Activated CD8-positive, alpha-beta memory T cell treated with anti-CD3 and anti-CD28 coated beads for 48 hours (primary cell): Measurements from ENCODE around the gene SPAG4.

Experiments
- DNase-seq, 3 experiments: peaks; one replicate each; pipeline ENCODE4 v3.0.0-alpha.2; 2020; ENCODE audit warnings: low read depth in 2 of 3, low spot score in 2 of 3

The SPAG4 gene

DNA sequence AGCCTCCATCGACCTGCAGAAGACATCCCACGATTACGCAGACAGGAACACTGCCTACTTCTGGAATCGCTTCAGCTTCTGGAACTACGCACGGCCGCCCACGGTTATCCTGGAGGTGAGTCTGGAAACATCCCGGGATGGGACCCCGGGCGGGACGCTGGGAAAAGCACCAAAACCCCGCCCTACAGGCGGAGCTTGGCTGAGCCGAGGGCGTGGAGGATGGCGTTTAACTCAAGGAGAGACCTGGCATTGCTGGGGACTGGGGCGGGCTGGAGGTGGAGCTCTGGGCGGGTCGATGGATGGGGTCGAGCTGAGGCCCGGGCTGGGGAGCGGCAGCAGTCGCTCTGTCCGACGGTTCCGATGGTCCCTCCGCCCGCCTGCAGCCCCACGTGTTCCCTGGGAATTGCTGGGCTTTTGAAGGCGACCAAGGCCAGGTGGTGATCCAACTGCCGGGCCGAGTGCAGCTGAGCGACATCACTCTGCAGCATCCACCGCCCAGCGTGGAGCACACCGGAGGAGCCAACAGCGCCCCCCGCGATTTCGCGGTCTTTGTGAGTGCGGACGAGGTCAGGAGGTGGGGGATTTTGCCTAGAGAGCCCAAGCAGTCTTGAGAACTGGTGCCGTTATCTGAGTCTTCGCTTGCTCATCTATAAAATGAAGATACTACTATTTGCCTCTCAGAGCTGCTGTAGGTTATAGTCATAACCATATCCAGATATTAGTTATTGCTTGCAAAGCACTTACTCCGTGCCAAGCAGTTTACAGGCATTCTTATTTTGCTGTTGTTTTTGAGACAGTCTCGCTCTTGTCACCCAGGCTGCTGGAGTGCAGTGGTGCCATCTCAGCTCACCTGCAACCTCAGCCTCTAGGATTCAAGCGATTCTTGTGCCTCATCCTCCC lies 3.8 kb downstream of the SPAG4 start:
- peak in 2 of 3 experiments; percentile 61 to 69 for DNase-seq

DNA sequence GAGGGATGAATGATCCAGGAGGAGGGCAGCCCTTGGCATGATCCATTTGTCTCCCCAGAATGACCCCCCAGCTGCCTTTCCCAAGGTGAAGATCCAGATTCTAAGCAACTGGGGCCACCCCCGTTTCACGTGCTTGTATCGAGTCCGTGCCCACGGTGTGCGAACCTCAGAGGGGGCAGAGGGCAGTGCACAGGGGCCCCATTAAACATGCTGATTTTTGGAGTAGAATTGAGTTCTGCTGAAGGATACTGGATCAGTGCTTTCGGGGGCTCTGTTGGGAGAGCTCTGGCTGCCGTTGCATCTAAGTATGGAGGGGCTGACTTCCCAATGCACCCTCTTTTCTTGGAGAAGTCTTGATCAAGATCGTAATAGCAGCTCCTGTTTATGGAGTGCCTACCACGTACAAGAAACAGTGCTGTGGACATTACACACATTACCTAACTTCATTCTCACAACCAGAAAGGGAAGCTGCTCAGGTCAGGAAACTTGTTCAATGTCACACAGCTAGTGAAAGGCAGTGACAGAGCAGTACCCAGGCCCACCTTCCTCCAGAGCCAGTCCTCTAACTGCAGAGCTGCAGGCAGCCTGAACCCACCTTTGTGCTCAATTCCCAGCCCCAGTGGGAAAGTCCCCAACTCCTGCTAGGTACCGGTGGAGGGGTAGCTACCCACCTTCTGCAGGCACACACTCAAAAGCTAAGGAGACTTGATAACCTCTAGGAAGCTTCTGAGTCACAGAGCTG lies 5.4 kb downstream of the SPAG4 start:
- no peak for DNase-seq

DNA sequence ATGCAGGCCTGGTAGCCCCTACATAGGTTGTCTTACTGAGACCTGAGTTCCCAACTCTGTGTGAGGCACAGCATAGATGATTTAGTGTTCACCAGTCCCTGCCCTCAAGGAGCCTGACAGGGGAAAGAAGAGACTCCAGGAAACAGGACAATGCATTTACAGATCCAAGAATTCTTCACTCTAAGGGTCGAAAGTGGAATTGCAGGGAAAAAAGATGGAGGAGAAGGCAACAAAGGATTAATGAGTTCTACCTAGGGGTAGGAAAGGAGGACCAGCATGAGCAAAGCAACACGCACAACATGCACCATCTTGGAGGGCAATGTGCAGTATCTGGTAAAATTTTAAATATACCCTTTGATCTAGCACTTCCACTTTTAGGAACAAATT lies 5.9 kb downstream of the SPAG4 start:
- no peak for DNase-seq

DNA sequence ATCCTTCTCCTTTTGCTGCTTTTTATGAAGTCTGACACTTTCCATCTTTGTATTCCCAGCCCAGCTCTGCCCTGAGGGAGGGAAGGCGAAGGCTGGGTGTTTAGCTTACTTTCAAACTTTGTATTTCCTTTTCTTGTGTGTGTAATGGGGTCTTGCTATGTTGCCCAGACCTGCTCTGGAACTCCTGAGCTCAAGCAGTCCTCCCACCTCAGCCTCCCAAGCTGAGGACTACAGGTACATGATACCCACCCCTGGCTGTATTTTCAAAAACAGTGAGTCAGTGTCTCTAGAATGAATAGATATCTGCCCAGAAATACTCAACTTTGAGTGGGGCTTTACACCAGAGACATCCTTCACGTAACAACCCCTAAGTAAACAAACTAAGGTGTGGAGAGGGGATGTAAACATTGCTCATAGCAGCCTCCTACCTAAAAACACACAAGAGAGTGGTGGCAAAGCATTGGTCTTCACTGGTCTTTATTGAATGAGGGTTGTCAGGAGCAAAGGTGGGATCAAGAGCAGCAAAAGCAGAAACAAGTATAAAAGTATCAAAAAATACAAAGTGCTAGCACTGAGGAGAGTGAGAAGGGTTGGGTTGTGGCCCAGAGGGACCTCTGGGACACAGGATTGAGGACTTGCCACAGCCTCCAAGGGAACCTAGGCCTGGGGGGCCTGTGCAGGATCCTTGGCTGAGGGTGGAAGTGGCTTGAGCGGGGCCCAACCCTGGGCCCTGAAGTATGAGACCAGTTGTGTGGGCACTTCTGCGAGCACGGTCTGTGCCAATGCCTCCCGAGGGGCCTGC lies 10.2 kb downstream of the SPAG4 start:
- DNase-seq = no peak

DNA sequence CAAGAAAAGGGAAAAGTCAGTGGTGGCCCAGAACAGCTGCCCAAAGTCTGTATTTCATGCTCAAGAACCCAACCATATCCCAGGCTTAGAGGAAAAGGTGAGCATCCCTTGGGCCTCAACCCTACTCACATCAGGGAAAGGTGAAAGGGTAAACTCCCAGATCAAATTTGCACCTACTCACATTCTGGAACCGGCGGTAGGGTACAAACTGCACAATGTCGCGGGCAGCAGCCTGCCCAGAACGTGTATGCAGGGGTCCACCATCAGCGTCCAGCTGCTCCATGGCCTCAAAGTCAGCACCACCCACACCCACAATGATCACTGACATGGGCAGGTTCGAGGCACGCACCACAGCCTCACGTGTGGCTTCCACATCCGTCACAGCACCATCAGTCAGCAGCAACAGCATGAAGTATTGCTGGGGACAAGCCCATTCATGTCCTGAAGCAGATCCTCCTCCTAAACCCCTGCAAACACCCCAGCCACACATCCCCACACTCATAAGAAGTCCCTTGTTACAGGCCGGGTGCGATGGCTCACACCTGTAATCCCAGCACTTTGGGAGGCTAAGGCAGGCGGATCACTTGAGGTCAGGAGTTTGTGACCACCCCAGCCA lies 10.9 kb downstream of the SPAG4 start:
- no peak for DNase-seq

DNA sequence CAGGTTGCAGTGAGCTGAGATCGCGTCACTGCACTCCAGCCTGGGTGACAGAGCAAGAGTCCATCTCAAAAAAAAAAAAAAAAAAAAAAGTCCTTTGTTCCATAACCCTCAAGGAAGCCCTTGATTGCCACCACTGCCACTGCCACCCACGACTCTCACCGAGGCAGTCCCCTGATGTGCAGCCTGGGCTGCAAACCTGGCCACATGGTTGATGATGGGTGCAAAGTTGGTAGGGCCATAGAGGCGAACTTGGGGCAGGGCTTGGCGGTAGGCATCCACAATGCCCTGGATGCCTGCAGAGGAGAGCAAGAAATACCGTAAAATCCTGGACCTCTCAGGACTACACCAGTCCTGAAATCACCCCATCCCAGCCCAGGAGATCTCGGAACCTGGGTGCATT lies 11.5 kb downstream of the SPAG4 start:
- no peak for DNase-seq

DNA sequence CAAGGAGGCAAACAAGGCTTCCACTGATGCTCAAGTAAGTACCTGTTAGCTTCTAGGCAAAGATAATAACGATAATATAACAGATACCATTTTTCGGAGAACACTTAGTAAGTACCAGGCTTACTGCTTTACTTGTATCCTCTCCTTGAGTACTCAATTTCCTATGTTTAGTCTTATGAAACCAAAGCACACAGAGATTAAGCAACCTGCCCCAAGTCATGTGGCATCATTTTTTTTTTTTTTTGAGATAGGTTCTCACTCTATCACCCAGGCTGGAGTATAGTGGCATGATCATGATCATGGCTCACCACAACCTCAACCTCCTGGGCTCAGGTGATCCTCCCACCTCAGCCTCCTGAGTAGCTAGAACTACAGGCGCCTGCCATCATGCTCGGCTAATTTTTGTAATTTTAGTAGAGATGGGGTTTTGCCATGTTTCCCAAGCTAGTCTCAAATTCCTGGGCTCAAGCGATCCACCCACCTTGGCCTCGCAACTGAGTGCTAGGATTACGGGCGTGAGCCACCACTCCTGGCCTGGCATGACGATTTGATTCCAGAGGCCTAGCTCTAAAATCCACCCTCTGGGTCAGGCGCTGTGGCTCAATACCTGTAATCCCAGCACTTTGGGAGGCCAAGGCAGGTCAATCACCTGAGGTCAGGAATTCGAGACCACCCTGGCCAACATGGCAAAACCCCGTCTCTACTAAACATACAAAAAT lies 14.0 kb downstream of the SPAG4 start:
- DNase-seq = no peak

DNA sequence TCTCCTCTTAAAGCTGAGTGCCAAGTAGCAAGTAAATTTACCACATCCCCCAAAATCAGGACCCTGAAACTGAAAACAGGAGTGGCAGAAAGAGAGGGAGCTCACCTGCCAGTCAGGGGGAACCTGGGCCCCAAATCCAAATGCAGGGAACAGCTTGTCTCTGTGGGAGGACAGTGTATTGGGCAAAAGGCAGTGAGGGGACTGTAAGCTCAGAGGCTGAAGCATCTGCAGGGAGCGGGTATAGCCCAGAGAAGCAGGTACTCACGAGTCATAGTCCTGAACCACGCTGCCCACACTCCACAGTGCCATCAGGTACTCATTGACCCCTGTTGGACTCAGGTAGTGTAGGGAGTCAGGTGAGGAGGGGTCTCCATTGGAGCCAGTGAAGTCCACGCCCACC lies 15.0 kb downstream of the SPAG4 start:
- no peak for DNase-seq

DNA sequence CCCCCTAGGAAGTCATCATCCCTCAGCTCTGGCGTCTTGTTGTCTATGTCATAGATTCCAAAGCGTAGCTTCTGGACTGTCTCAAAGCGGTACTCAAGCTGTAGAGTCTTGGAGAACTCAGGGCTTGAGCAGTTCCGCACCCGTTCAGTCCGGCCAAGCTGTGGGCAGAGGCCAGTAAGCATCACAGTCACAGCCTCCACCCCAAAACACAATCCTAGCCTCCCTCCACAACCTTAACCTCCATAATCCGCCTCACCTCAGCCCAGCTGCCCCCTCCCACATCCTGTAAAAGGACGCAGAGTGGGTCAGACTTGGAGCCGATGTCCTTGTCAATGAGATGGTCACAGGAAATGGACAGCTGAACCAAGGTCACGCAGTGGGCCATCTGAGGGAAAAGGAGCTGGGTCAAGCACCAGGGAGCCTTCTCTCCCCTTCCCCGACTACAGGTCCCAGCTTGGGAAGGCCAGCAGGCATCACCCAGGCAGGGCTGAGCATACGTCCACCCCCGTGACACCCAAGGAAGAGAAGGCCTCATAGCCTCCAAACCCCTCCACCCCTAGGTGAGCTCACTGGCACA lies 17.0 kb downstream of the SPAG4 start:
- no peak for DNase-seq

DNA sequence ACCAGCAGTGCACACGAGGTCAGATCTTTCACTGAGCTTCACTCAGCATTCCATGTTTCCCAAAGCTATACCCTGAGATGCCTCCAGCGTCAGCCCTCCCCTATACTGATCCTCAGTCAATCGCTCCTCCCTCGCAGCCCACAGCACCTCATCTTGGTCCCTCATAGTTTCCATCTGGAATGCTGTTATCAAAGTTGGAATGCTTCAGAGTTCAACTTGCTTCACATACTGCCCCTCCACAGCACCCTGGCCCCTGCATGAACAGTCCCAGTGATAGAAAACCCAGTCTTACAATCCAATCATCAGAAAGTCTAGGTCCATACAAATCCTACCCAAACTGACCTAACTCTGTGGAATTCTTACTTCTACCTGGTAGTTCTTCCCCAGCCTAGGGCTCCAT lies 20.0 kb downstream of the SPAG4 start:
- DNase-seq = no peak

DNA sequence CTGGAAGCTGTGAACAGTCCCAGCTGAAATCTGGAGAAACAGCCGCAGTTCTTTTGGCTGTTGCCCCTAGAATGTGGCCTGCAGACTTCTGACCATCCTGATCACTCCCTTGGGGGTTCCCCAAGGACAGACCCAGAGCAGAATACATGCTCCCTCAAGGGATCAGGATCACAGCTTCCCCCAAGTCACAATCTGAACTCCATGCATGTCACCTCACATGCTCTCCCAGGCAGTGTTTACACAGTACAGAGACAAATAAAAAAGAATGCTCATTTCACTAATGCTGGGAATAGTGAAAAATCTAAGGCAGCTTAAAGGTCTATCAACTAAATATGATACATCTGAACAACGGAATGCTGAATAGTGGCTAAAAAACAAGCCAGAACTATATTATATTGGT lies 20.5 kb downstream of the SPAG4 start:
- no peak for DNase-seq

DNA sequence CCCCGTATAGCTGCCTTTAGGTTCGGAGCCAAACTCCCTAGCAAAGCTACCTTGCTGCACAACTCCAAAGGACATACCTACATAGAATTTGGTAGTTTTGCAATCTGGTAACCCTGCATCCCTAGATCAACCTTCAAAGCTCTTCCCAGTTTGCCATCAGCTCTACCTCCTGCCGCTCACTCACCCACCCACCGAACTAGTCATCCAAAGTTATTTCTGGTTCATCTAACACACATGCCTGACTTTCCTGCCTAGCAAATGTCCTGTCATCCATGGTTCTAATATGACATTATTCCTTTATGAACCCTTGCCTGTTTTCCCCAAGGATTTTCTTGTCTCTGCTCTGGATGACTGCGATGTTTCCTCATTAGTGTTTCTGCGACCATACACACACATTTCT lies 21.6 kb downstream of the SPAG4 start:
- DNase-seq = no peak

DNA sequence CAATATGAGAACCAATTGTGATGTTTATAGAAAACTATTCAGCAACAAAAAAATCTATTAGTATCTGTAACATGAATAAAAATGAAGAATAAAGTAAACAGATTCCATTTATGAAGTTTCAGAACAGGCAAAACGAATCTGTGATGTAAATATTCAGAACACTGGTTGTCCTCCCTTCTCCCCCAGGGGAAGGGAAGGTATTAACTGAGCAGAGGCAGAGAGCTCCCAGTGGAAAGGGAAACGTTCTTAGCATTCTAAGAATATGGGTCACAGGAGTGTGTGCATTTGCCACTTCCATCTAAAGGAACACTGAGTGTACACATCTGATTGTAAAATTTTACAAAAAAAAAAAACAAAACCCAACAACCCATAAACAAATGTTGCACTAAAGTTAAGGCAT lies 23.1 kb downstream of the SPAG4 start:
- DNase-seq = no peak

DNA sequence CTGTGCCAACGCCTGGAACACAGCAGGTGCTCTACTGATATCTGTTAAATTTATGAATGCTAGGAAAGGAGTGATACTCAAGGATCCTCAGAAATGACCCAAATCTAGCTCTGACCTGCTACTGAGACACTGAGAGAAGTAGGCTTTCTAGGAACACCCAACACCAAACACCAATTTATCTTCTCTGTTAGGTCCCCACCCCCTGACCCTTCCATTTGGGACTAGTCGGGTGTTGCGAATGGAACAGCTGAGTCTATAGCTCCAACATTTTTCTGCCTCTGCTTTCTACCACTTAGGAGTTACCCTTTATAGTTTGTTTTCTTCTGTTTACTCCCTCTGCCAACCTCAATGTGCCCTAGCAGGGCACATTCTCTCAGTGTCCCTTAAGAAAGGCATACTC lies 25.1 kb downstream of the SPAG4 start:
- no peak for DNase-seq

DNA sequence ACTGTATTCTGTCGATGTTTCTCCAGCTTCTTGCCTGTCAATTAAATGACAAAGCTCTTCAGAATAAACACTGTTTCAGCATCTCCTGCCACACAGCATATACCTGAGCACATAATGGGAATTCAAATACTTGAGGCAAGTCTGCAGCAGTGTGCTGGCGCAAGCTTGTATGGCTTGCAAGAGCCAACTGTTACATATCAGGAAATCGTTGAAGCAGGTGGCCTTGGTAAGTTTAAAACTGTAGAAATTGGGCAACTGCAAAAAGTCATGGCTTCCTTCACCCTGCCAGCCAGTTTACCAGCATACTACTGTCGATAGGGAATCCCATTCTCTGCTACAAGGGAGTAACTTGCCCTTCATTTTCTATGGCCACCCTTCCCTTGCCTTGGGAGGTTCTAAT lies 26.1 kb downstream of the SPAG4 start:
- no peak for DNase-seq

DNA sequence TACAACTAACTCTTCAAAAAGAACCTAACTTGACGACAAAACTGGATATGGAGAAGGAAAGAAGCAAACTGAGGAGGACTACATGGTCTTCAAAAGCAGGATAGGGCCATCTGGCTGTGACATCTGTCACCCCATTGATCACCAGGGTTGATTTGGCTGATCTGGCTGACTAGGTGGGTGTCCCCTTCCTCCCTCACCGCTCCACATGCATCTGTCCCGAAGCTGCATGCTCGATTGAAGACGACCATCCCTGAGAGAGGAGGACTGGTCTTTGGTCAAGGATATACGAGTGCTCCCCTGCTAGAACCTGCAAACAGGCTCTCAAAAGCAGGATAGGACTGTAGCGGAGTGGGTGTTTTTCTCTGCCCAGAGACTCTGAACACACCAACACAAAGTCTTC lies 27.4 kb downstream of the SPAG4 start:
- no peak for DNase-seq

DNA sequence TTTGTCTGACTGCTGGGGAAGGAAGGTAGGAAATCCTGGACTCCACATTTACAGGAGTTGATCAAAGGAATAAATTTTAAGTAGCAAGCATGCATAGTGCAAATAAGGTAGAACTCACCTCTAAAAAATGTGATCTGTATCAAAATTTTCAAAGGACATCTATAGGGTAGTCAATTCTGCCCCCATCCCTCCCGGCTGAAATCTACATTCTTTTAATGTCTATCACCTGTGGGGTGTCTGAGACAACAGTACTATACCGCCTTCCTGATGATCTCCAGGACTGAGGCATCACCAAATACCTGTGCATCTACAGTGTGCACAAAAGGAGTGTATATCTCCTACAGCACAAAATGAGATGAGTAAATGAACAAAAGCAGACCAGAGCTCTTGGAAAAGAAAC lies 29.2 kb downstream of the SPAG4 start:
- no peak for DNase-seq

DNA sequence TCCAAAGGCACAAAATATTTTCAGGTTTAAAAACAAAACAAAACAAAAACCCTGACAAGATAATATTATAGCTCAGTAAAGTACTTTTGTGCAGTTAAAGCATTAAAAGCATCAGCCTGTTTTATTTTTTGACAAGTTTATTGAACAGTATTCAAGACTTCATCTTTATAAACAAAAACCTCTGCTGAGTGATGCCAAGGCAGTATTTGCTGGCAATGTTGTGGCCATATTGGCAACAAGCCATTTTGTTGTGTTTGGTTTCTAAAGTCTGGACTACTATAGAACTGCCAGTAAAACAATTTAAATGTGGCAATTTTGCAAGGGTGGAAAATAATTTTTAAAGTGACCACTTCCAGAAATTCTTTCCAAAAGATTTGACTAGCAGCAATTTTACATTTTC lies 33.2 kb downstream of the SPAG4 start:
- no peak for DNase-seq

DNA sequence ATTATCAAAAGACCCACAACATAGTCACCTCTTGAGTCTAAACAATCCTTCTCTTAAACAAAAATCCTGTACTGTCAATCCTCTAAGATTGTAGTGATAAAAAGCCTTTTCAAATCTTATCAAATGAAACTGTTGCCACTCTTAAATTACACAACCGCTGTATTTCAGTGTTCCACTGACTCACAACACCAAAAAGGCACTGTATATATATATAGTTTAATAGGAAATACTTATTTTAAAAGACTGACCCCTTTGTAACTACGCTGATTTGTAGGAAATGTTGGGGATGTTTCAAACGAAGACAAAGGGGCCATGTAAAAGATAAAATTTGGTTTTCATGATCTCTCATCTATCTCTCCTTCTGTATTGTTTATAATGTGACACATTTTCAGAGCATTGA lies 35.0 kb downstream of the SPAG4 start:
- DNase-seq = no peak

DNA sequence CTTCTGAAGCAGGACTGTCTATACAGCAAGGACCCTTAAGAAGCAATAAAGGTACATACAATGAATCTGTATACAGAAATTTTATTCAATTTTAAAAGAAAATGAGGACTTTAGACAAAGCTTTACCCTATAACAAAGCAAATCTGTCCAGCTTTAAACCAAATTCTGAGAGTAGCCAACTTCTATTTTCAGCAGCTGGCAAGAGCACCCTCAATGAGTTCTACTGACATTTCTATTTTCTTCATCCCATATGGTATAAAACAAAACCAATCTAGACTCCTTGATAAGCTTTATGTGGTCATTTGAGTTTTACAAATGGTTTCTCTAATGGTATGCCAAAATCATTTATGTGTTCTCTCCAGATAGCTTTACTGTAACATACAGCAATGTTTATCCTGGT lies 36.3 kb downstream of the SPAG4 start:
- no peak for DNase-seq
